NCI-H510A (cell line): ENCODE results near the gene STAC2.

Experiments used
- DNase-seq: peaks from one replicate; lab custom pipeline; 2025; lab: John Stamatoyannopoulos, UW

The STAC2 gene

GRCh38 chr17:39209317-39210092 lies 16.2 kb downstream of the STAC2 start:
- DNase-seq = no peak

GRCh38 chr17:39208893-39209292 lies 16.9 kb downstream of the STAC2 start:
- DNase-seq = peak; percentile 29

- no peak for DNase-seq
Measured at GRCh38 chr17:39208136-39208535, 17.6 kb downstream of the STAC2 start.

GRCh38 chr17:39205112-39205526 lies 20.6 kb downstream of the STAC2 start:
- no peak for DNase-seq

- DNase-seq = no peak
Measured at GRCh38 chr17:39204245-39204644, 21.5 kb downstream of the STAC2 start.

GRCh38 chr17:39200957-39201510 lies 24.7 kb downstream of the STAC2 start:
- no peak for DNase-seq

- DNase-seq = peak; percentile 70
Measured at GRCh38 chr17:39200070-39200879, 25.5 kb downstream of the STAC2 start, which contains the start of gene RPL19. Gene RPL19 (plus strand): TSS chr17:39200283. CDS start chr17:39200345, 62 bp downstream.

- DNase-seq = peak; percentile 84
Measured at GRCh38 chr17:39199820-39200069, 26.0 kb downstream of the STAC2 start.

- no peak for DNase-seq
Measured at GRCh38 chr17:39198186-39198566, 27.6 kb downstream of the STAC2 start.

GRCh38 chr17:39197380-39198185 lies 28.2 kb downstream of the STAC2 start, which contains the start of gene CACNB1:
Gene CACNB1 (minus strand): TSS chr17:39197669. CDS start chr17:39197495, 174 bp downstream.
- DNase-seq = peak; percentile 83

GRCh38 chr17:39196808-39197291 lies 28.9 kb downstream of the STAC2 start:
- DNase-seq = peak; percentile 51

- DNase-seq = no peak
Measured at GRCh38 chr17:39196241-39196807, 29.4 kb downstream of the STAC2 start.

- no peak for DNase-seq
Measured at GRCh38 chr17:39195568-39196160, 30.1 kb downstream of the STAC2 start.

- no peak for DNase-seq
Measured at GRCh38 chr17:39194985-39195524, 30.7 kb downstream of the STAC2 start.

GRCh38 chr17:39194089-39194984 lies 31.4 kb downstream of the STAC2 start:
- DNase-seq = no peak

GRCh38 chr17:39193346-39193745 lies 32.4 kb downstream of the STAC2 start:
- DNase-seq = no peak

GRCh38 chr17:39192901-39193300 lies 32.8 kb downstream of the STAC2 start:
- no peak for DNase-seq

- DNase-seq = no peak
Measured at GRCh38 chr17:39191750-39192510, 33.8 kb downstream of the STAC2 start.
